ENCODE data around the gene MTCL1.

Gene MTCL1

DNA sequence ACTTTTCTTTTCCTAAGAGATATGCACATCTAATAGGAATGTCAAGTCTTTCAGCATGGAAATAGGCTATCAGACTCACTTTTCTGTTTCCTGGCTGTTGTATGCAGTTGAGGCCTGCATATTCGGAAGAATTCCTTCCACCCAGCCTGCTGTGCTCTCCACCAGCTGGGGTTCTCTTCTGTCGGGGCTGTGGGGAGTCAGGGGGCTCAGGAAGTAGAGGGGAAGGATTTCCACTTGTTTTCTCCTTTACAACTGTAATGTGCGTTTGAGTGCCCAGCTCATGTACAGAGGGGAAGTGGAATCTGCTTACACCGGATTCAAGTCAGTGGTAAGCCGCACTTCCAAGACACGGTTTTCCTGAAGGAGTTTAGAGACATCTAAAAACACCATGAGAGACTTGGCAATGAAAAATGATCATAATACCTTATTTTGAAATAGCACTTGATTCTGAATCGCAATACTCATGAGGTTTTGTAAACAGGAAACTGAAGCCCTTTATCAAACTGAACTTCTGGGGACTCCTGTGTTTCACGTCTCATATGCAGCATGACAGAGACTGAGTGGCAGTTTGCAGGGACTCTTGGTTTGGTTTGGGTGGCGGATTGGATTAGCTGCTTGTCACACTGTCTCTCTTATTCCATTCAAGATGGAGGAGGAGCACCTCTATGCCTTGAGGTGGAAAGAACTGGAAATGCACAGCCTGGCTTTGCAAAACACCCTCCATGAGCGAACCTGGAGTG is 90.4 kb downstream of the MTCL1 start:
- no peak for DNase-seq

DNA sequence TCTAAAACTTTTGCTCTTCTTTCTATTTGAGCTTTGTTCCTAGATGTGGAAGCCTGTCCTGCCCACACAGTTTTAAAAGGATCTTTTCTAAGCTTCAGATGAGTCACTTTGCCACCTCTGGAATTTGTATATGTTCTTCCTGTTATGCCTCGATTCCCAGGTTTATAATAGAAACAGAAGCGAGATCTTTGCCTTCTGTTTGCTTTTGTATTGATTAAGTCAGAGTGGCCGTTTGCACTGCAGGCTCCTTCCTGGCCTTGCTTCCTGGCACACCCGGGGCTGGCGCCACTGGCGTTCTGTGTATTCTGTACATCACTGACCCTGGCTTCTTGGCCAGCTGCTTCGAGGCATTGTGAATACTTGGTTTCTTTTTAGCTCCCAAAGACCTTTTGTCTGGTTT is 91.8 kb downstream of the MTCL1 start:
- DNase-seq: no peak

GRCh38 chr18:8799001-8799400 is 93.6 kb downstream of the MTCL1 start:
- no peak for DNase-seq

DNA sequence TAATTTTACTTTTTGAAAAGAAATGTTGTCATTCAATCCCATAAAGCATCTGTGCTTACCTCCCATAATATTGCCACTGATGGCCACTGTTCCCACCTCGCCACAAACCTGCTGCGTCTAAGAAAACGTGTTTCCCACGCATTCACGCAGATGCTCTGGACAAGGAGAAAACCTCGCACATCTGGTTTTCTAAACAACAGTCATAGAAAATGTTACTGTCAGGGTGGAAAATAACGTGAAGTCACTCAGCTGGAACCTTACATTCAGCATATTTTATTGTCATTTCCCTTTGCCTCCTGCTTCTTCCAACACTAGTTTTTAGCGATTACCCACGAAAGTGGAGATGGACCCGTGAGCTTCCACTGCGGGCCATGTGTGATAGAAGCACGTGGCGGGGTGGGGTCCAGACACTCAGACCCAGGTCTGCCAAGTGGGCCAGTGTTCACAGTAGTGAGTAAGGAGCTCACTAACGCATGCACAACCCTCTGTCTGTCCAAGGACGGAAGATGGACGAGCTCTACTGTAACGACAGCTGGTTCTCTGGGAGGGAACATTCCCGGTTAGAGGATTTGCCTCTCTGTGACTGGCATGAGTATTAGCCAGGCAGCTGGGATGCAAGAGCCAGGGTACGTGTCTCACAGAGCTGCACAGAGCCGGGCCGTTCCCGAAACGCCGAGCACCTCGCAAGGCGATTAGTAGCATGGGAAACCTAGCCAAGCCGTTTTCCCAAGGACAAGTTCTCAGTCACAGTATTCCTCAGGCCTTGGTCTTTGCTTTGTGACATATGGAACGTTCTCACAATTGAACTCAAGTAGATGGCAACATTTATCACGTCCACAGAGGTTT is 94.5 kb downstream of the MTCL1 start:
- DNase-seq: no peak

DNA sequence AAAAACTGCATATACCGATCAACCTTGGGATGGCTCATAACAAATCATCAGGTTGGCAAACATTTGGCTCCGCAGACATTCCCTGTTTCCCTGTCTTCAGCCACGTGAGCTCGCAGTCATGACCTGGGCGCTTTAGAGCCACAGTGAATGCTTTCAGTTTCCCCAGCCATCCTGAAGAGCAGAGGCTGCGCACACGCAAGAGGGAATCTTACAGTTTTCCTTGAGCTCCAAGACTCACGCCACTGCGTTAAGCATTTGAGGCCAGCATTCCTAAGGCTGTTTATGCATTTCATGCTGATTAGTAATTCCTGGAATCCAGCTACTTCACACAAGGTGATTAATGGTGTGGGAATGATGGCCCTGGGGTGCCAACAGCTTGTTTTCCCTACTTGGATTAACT is 95.1 kb downstream of the MTCL1 start:
- no peak for DNase-seq

DNA sequence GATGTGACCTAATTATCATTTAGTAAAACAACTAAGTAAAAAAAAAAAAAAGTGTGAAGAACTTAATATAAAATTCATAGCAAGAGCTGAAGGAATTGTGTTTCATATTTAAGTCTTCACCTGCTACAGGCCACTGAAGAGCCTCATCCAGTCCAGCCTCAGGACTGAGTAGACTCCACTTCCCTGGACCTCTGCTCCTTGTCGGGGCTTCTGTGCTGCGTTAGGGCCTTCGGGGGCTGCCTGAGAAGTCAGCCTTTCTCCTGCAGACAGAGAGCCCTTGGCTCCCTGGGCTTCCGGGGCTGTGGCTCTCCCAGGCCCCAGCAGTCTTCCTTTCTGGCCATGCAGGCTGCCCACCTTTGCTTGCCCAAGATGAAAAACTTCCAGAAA is 95.5 kb downstream of the MTCL1 start:
- DNase-seq: no peak

DNA sequence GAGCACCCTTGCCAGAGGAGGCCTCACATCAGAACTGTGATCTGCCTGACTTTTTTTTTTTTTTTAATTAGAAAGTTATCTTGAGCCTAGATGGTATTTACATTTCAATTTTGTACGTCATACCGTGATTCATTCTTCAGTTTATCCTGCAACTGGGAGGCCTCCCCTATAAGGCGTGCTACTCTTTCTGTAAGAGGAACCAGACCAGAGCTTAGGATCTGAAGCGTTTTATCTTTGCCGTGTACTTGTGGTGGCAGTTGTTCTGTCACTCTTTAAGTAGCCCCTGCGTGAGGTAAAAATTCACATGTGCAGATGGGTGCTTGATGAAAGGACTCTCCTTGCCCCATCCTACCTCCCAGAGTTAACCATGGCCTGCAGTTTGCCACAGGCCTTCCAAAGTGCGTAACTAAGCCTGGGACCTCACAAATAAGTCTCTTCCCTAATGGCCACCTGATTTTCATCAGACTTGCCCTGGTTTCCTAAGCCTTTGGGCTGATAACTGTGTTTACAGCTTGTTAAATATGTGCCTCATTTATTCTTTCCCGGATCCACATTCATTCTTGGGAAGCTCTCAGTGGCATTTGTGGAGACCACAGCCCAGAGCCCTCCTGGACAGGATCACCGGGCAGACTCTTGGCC is 96.0 kb downstream of the MTCL1 start:
- no peak for DNase-seq

DNA sequence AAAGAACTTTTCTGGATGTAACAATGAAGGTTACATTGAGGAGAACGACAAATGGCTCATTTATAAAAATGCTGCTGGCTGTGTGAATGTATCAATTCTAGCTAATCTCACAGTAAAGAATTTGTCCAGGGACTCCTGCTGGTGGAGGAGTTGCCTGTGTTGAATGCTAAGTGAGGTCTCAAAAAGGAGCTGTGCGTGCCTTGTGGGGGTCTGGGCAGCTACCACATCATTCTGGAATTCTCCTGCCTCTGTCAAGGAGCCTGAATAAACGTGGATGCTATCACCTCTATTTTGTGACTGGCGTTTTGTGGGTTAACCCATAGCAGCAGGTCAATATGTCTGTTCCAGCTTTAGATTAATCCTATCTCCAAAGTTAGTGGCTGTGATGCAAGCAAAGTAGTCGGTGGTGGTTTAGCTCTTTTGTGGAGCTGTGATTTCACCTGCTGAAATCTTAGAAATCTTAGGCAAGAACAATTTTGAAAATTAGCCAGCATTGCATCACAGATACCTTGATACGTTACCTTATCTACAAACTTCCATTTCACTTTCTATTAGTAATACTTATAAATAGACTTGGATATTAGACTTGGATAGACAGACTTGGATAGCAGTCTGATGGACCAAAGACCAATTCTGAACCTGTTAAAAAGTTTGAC is 96.8 kb downstream of the MTCL1 start:
- no peak for DNase-seq

DNA sequence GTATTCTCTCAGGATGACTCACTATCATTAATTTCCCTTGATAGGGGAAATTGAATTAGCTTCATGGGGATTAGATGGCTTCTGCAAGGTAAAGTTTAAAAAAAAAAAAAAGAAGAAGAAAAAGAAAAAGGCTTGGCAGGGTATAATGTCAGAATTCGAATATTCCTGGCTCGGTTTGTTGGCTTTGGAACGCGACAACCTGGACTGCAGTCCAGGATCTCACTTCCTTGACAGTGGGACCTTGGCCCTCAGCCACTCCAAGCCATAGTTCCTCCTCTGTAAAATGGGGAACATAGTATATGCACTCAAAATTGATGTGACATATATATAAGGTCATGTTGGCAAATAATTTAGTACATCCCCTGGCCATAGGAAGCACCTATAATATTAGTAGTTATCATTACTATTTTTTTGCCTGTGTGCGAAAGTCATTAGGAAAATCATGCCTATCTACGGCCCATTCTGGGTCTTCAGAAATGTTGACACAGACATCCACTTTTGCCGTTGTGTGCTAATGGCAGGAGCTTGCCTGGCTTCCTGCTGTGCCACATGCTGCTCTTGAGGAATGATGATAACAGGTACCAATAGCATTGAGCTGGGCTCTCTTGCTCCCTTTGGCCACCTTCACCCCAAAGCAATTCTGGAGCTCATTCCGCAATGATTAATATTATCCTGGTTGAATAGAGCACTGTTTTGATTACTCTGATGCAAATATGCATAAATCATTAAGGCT is 97.9 kb downstream of the MTCL1 start:
- DNase-seq: no peak

DNA sequence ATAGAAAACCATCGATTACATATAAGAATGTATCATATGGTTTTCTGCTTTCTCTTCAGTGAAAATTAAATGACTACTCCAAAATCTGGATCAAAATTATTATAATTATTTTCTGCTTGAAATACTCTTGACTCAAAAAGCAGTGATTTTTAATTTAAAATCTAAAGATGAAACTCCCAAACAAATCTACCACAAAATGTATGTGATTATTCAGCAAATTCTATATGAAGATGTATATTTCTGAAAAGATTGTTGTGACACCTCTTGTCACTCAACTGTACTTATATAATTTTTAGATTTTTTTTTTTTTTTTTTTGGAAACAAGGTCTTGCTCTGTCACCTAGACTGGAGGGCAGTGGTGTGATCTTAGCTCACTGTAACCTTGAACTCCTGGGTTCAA is 98.6 kb downstream of the MTCL1 start:
- no peak for DNase-seq

DNA sequence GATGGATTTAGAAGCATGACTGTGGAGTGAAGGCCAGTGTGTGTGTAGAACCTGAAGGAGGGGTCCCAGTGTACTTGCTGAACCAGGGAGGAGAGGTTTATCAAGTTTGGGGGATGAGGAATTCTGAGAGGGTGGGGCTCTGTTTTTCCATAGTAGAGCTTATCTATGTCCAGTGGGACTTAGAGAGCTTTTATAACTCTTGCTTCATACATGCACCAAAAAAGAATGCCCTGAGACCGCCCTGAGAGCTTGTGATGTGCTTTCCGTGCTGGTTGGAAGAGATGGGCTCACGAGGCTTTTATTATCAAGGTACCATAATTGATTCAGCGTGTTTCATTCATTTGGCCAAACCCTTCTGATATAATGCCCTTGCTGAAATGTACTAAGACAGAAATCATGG is 100.2 kb downstream of the MTCL1 start:
- DNase-seq: no peak

DNA sequence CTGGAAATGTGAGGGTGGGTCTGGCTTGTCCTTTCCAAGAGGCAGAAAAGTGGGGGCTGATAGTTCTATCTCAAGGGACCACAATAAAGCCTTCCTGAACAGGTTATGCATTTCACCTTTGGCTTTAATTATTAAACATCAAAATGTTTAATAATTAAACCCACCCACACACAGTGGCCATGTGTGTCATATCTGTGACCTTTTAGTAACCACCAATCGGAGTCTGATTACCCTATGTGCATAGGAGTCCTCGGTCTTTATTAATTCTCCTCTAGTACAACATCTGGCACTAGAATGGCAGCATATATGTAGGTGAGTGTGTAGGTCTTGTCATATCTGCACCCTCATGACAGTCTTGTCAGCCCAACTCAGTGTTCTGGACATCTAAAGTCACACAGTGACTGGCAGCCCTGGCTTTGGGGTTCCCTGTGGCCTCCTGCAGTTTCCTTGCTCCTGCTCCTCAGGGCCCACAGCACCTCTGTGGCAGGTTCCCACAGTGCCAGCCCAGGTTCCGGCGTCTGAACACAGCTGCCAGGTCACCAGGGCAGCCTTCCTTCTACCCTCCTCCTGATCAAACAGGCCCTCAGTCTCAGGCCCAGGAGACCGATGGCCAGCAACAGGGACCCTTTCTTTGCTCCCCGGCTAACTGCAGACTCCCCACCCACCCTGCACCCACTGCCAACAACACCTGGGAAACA is 100.9 kb downstream of the MTCL1 start:
- no peak for DNase-seq

DNA sequence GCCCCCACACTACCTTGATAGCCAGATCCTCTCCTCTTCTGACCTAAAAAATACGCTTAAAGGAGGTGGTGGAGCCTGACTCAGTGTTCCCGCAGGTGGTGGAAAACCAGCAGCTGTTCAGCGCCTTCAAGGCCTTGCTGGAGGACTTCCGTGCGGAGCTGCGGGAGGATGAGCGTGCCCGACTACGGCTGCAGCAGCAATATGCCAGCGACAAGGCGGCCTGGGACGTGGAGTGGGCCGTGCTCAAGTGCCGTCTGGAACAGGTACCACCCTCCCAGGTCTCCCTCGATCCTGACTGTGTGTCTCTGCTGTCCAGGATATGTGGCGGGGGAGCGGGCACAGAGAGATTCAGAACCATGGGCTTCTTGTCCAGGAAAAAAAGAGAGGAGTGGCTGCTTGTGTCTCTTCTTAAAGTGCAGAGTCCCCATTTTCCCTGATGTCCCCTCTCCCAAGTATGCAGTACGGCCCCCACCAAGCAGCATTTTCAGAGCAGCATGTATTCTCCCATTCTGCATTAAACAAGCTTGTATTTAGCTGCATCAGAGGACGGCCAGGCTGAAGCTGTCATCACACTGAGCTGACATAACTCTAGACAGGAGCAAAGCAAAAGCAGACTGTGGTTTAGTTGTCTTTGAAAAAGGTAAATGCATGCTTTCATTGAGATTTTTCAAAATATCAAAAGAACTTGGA is 101.6 kb downstream of the MTCL1 start:
- DNase-seq: no peak

DNA sequence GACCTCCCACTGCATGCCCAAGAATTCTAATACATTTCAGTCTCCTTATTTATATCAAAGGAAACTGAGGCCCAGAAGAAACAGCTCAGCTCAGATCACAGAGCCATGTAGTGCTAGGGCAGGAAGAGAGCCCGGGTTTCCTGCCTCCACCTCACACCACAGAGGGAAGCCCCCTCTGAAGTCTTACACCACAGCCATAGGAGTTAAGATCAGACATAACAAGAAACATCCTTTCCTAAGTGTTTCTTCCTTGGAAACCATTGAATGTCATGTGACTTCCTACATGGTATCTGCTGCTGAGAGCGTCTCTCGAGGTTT is 102.1 kb downstream of the MTCL1 start:
- DNase-seq: no peak

- DNase-seq: no peak
These were observed 102.6 kb downstream of the MTCL1 start for GRCh38 chr18:8808001-8808400.

GRCh38 chr18:8809514-8809913 is 104.2 kb downstream of the MTCL1 start:
- DNase-seq: no peak

DNA sequence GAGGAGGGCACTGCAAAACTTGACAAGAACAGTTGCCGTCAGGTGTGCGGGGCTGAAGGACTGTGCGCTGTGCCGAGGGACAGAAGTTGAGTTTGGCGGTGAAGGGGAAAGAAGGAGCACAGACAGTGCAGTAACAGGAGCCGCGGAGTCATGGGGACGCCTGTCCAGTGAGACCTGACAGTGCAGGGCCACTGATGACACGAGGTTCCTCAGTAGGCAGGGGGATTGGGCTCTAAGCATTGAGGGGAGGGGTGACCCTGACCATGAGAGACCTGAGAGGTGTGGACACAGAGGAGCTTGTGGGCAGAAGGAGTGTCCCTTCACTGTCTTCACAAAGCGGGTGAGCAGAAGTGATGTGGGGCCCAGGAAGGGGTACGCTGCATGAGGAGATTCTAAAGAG is 104.8 kb downstream of the MTCL1 start:
- no peak for DNase-seq

GRCh38 chr18:8811115-8811514 is 105.8 kb downstream of the MTCL1 start:
- no peak for DNase-seq

DNA sequence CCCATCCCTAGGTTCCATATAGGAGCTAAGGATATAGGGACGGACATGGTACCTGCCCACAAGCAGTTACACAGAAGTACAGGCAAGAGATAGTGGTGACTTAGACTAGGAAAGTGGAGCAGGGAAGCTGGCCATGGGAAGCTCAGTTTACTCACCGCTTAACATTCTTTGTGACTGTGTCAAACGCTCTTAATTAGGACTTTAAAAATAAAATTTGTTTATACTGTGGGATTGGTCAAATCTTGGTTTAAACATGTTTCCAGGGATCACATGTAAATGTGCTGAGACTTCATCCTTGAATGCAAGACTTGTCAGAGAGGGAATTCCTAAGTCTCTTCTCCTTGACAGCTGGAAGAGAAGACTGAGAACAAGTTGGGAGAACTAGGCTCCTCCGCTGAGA is 107.3 kb downstream of the MTCL1 start:
- DNase-seq: no peak

GRCh38 chr18:8813611-8814010 is 108.3 kb downstream of the MTCL1 start:
- no peak for DNase-seq

GRCh38 chr18:8814206-8814605 is 108.8 kb downstream of the MTCL1 start:
- no peak for DNase-seq

- no peak for DNase-seq
These were observed 110.9 kb downstream of the MTCL1 start for GRCh38 chr18:8816220-8816619.
